ENCODE data around the gene UQCRHL.

UQCRHL gene

GRCh38 chr1:15799928-15800835, 7.3 kb downstream of the UQCRHL start:
- Histone ChIP-seq H3K9me3 (ENCODE audit: control insufficient read depth, insufficient read depth, low read depth, low read length) (no peaks in the 10 kb centered on the region), H3K4me1 (ENCODE audit: control insufficient read depth, insufficient read depth, low read length) (peaks cover 9% of the 10 kb centered on the region), H3K4me3 (ENCODE audit: low read depth, low read length) (peak overlapping the region; percentile 34), H3K27ac (ENCODE audit: extremely low read depth, low read depth, low read length) (no peak overlapping the region; the same call in 1 of the 2 replicates), H3K36me3 (ENCODE audit: control insufficient read depth in 2 of 2, insufficient read depth in 1 of 2, low read length in 2 of 2) (no peaks in the 10 kb centered on the region)
- POLR2A ChIA-PET, result interaction anchor here (0.7 to 3.1 kb wide), 8 partner anchors 10 to 48 kb away, joined by 3 to 27 read pairs (median 4); partner anchors contain the start of gene SPEN
- CTCF ChIA-PET, result interaction anchor here (0.8 to 3.1 kb wide), 3 partner anchors 8 to 15 kb away, joined by 3 to 21 read pairs (median 4); no protein-coding TSS in a partner anchor
- TF ChIP-seq ZNF585B (tag by site-specific recombination; IDR thresholded peaks at IDR 0.05), result no peak
- TF ChIP-seq, protein P1, sequence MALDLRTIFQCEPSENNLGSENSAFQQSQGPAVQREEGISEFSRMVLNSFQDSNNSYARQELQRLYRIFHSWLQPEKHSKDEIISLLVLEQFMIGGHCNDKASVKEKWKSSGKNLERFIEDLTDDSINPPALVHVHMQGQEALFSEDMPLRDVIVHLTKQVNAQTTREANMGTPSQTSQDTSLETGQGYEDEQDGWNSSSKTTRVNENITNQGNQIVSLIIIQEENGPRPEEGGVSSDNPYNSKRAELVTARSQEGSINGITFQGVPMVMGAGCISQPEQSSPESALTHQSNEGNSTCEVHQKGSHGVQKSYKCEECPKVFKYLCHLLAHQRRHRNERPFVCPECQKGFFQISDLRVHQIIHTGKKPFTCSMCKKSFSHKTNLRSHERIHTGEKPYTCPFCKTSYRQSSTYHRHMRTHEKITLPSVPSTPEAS (tag by site-specific recombination; IDR thresholded peaks at IDR 0.05), result no peak
- TF ChIP-seq ZNF112 (tag by site-specific recombination; IDR thresholded peaks at IDR 0.05), result no peak
- TF ChIP-seq ZBTB17 (tag by site-specific recombination; IDR thresholded peaks at IDR 0.05), result peak; percentile 92
- TF ChIP-seq ZNF629 (tag by site-specific recombination; IDR thresholded peaks at IDR 0.05), result peak; percentile 72
- TF ChIP-seq KLF16 (tag by site-specific recombination; IDR thresholded peaks at IDR 0.05), result 0 out of 2 replicates have a peak, but pooled peaks have one; percentile 38
- TF ChIP-seq ZXDB (tag by site-specific recombination; IDR thresholded peaks at IDR 0.05), result peak; percentile 41; the same call in 1 of the 2 replicates
- TF ChIP-seq ZBTB8A (tag by site-specific recombination; IDR thresholded peaks at IDR 0.05), result no peak
- TF ChIP-seq SP2 (tag by site-specific recombination; IDR thresholded peaks at IDR 0.05), result peak; percentile 62
- peak; percentile 95 for TF ChIP-seq SP7 (tag by site-specific recombination; IDR thresholded peaks at IDR 0.05)
- peak; percentile 83 for TF ChIP-seq ZNF600 (tag by site-specific recombination; IDR thresholded peaks at IDR 0.05)
- TF ChIP-seq AEBP2 (tag by site-specific recombination; IDR thresholded peaks at IDR 0.05; ENCODE audit: borderline replicate concordance), result no peak
- no peak for TF ChIP-seq ZNF138 (tag by site-specific recombination; IDR thresholded peaks at IDR 0.05; ENCODE audit: borderline replicate concordance)
- no peak for TF ChIP-seq ZFP41 (tag by site-specific recombination; IDR thresholded peaks at IDR 0.05; ENCODE audit: borderline replicate concordance)
- TF ChIP-seq MZF1 (tag by site-specific recombination; IDR thresholded peaks at IDR 0.05; ENCODE audit: borderline replicate concordance), result no peak
- no peak for TF ChIP-seq ZNF580 (tag by site-specific recombination; IDR thresholded peaks at IDR 0.05)
- no peak for TF ChIP-seq GLI4 (tag by site-specific recombination; IDR thresholded peaks at IDR 0.05)
- no peak for TF ChIP-seq ZNF239 (tag by site-specific recombination; IDR thresholded peaks at IDR 0.05)
- no peak for TF ChIP-seq ZNF132 (tag by site-specific recombination; IDR thresholded peaks at IDR 0.05; ENCODE audit: borderline replicate concordance)
- TF ChIP-seq, protein P2, sequence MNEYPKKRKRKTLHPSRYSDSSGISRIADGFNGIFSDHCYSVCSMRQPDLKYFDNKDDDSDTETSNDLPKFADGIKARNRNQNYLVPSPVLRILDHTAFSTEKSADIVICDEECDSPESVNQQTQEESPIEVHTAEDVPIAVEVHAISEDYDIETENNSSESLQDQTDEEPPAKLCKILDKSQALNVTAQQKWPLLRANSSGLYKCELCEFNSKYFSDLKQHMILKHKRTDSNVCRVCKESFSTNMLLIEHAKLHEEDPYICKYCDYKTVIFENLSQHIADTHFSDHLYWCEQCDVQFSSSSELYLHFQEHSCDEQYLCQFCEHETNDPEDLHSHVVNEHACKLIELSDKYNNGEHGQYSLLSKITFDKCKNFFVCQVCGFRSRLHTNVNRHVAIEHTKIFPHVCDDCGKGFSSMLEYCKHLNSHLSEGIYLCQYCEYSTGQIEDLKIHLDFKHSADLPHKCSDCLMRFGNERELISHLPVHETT (tag by site-specific recombination; IDR thresholded peaks at IDR 0.05), result 0 out of 2 replicates have a peak, but pooled peaks have one; percentile 35
- TF ChIP-seq TCF7L2 (IDR thresholded peaks at IDR 0.05; ENCODE audit: borderline replicate concordance, low read depth, low read length), result peak; percentile 96
- TF ChIP-seq ZNF157 (tag by site-specific recombination; IDR thresholded peaks at IDR 0.05), result no peak
- peak; percentile 75 for TF ChIP-seq OSR2 (tag by site-specific recombination; IDR thresholded peaks at IDR 0.05)
- TF ChIP-seq PBX3 (CRISPR knock-in tag; IDR thresholded peaks at IDR 0.05), result no peak
- no peak for TF ChIP-seq ZNF514 (tag by site-specific recombination; IDR thresholded peaks at IDR 0.05)
- TF ChIP-seq INSM2 (tag by site-specific recombination; IDR thresholded peaks at IDR 0.05), result peak; percentile 48; the same call in 1 of the 2 replicates
- TF ChIP-seq ZNF391 (tag by site-specific recombination; IDR thresholded peaks at IDR 0.05; ENCODE audit: borderline replicate concordance, low read depth), result peak; percentile 68; the same call in 1 of the 2 replicates
- TF ChIP-seq, protein P3, sequence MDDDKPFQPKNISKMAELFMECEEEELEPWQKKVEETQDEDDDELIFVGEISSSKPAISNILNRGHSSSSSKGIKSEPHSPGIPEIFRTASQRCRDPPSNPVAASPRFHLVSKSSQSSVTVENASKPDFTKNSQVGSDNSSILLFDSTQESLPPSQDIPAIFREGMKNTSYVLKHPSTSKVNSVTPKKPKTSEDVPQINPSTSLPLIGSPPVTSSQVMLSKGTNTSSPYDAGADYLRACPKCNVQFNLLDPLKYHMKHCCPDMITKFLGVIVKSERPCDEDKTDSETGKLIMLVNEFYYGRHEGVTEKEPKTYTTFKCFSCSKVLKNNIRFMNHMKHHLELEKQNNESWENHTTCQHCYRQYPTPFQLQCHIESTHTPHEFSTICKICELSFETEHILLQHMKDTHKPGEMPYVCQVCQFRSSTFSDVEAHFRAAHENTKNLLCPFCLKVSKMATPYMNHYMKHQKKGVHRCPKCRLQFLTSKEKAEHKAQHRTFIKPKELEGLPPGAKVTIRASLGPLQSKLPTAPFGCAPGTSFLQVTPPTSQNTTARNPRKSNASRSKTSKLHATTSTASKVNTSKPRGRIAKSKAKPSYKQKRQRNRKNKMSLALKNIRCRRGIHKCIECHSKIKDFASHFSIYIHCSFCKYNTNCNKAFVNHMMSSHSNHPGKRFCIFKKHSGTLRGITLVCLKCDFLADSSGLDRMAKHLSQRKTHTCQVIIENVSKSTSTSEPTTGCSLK (tag by site-specific recombination; IDR thresholded peaks at IDR 0.05), result no peak

All from HEK293 (cell line).